ENCODE data around the gene VAMP5. TPM values are rescaled to one million over a fixed set of nuclear protein-coding genes. Genes with fewer than 3 reads are reported as not detected.
"Not testable (repeated sequence)": the region's sequence is repeated elsewhere in the genome, so short reads cannot be mapped to it uniquely, and the experiment has no call there.

VAMP5 gene
- total RNA-seq, 1 donor from 2014 or later, result 1.5 TPM

- Mint-ChIP-seq H3K4me3 (no peak overlapping the region), H3K36me3 (ENCODE audit: low read depth) (peaks cover 4% of the 10 kb centered on the region), H3K27ac (ENCODE audit: unreplicated experiment) (no peak overlapping the region), H3K9me3 (no peaks in the 10 kb centered on the region), H3K27me3 (ENCODE audit: low read depth) (no peaks in the 10 kb centered on the region), H3K4me1 (peaks cover 4% of the 10 kb centered on the region)
- no peak for DNase-seq (ENCODE audit: low read depth, low spot score)
- TF ChIP-seq CTCF (conservative IDR thresholded peaks at IDR 0.05), result no peak
Observed at GRCh38 chr2:85553184-85553583, 31.0 kb upstream of the VAMP5 start.

- peaks cover 10% of the 10 kb centered on the region for H3K4me1 Mint-ChIP-seq
- peaks cover 4% of the 10 kb centered on the region for H3K36me3 Mint-ChIP-seq (ENCODE audit: low read depth)
- no peak overlapping the region for H3K27ac Mint-ChIP-seq (ENCODE audit: unreplicated experiment)
- no peaks in the 10 kb centered on the region for H3K27me3 Mint-ChIP-seq (ENCODE audit: low read depth)
- H3K4me3 Mint-ChIP-seq, result peak overlapping the region; percentile 27
- TF ChIP-seq CTCF (conservative IDR thresholded peaks at IDR 0.05), result no peak
- DNase-seq (ENCODE audit: low read depth, low spot score), result no peak
- H3K9me3 Mint-ChIP-seq, result no peaks in the 10 kb centered on the region
Observed at GRCh38 chr2:85554980-85555612, 29.1 kb upstream of the VAMP5 start.

- peaks cover 1% of the 10 kb centered on the region for H3K36me3 Mint-ChIP-seq (ENCODE audit: low read depth)
- no peaks in the 10 kb centered on the region for H3K9me3 Mint-ChIP-seq
Observed at GRCh38 chr2:85557130-85557529, 27.1 kb upstream of the VAMP5 start.

GRCh38 chr2:85558160-85558559 is 26.1 kb upstream of the VAMP5 start:
- Mint-ChIP-seq H3K4me3 (no peak overlapping the region), H3K27me3 (ENCODE audit: low read depth) (no peaks in the 10 kb centered on the region)

More at GRCh38 chr2:85557130-85557529, 27.1 kb upstream of the VAMP5 start:
- peaks cover 22% of the 10 kb centered on the region for H3K4me1 Mint-ChIP-seq
- TF ChIP-seq CTCF (conservative IDR thresholded peaks at IDR 0.05), result no peak
- H3K27ac Mint-ChIP-seq (ENCODE audit: unreplicated experiment), result no peak overlapping the region
- DNase-seq (ENCODE audit: low read depth, low spot score), result no peak
- H3K4me3 Mint-ChIP-seq, result no peak overlapping the region
- H3K27me3 Mint-ChIP-seq (ENCODE audit: low read depth), result no peaks in the 10 kb centered on the region

GRCh38 chr2:85560403-85560726 is 23.9 kb upstream of the VAMP5 start:
- not testable (repeated sequence) for H3K9me3 Mint-ChIP-seq; H3K36me3 Mint-ChIP-seq (ENCODE audit: low read depth); H3K27me3 Mint-ChIP-seq (ENCODE audit: low read depth); DNase-seq (ENCODE audit: low read depth, low spot score)
- Mint-ChIP-seq H3K4me3 (peak overlapping the region; percentile 98), H3K4me1 (peaks cover 20% of the 10 kb centered on the region), H3K27ac (ENCODE audit: unreplicated experiment) (peak overlapping the region; percentile 88)

More at GRCh38 chr2:85558160-85558559, 26.1 kb upstream of the VAMP5 start:
- no peaks in the 10 kb centered on the region for H3K36me3 Mint-ChIP-seq (ENCODE audit: low read depth)
- no peak overlapping the region for H3K27ac Mint-ChIP-seq (ENCODE audit: unreplicated experiment)
- H3K9me3 Mint-ChIP-seq, result no peaks in the 10 kb centered on the region
- H3K4me1 Mint-ChIP-seq, result peaks cover 20% of the 10 kb centered on the region
- DNase-seq (ENCODE audit: low read depth, low spot score), result no peak
- no peak for TF ChIP-seq CTCF (conservative IDR thresholded peaks at IDR 0.05)

- peak overlapping the region; percentile 88 for H3K27ac Mint-ChIP-seq (ENCODE audit: unreplicated experiment)
- no peaks in the 10 kb centered on the region for H3K27me3 Mint-ChIP-seq (ENCODE audit: low read depth)
- no peak for DNase-seq (ENCODE audit: low read depth, low spot score)
- no peak for TF ChIP-seq CTCF (conservative IDR thresholded peaks at IDR 0.05)
- H3K36me3 Mint-ChIP-seq (ENCODE audit: low read depth), result no peaks in the 10 kb centered on the region
- H3K4me3 Mint-ChIP-seq, result peak overlapping the region; percentile 98
- no peaks in the 10 kb centered on the region for H3K9me3 Mint-ChIP-seq
- peaks cover 20% of the 10 kb centered on the region for H3K4me1 Mint-ChIP-seq
Observed at GRCh38 chr2:85560812-85561279, 23.4 kb upstream of the VAMP5 start.
